ENCODE results near the gene KCNJ9. TPM values are rescaled to one million over a fixed set of nuclear protein-coding genes. Genes with fewer than 3 reads are reported as not detected.

Gene KCNJ9
- total and polyA plus RNA-seq, 2 of the 13 experiments (the other 11 are each of a cell fraction or from before 2014, with no cell fraction given) = not detected

- TF ChIP-seq ZSCAN5A (CRISPR knock-in tag; IDR thresholded peaks at IDR 0.05; ENCODE audit: borderline replicate concordance) = no peak
- no peak for TF ChIP-seq ZNF646 (CRISPR knock-in tag; IDR thresholded peaks at IDR 0.05)
- TF ChIP-seq HHEX (CRISPR knock-in tag; IDR thresholded peaks at IDR 0.05) = no peak
- TF ChIP-seq CHD2 (IDR thresholded peaks at IDR 0.05; ENCODE audit: low read depth, low read length) = no peak
- TF ChIP-seq HCFC1 (IDR thresholded peaks at IDR 0.05; ENCODE audit: low read depth, low read length) = no peak
- no peak for TF ChIP-seq ATF3 (CRISPR knock-in tag; IDR thresholded peaks at IDR 0.05)
- no peak for TF ChIP-seq SKI (IDR thresholded peaks at IDR 0.05; ENCODE audit: partially characterized antibody)
- TF ChIP-seq FOXJ3 (CRISPR knock-in tag; IDR thresholded peaks at IDR 0.05; ENCODE audit: borderline replicate concordance) = no peak
- no peak for TF ChIP-seq SRF (IDR thresholded peaks at IDR 0.05; ENCODE audit: low read depth, low read length)
- 0 out of 2 replicates have a peak, but pooled peaks have one; percentile 64 for TF ChIP-seq MTERF4 (CRISPR knock-in tag; IDR thresholded peaks at IDR 0.05)
- no peak for TF ChIP-seq SP1 (IDR thresholded peaks at IDR 0.05)
- no peak for TF ChIP-seq SP1 (CRISPR knock-in tag; IDR thresholded peaks at IDR 0.05)
- no peak for TF ChIP-seq NR2F1 (CRISPR knock-in tag; IDR thresholded peaks at IDR 0.05)
- TF ChIP-seq ZBTB3 (CRISPR knock-in tag; IDR thresholded peaks at IDR 0.05; ENCODE audit: borderline replicate concordance, low read depth) = no peak
- TF ChIP-seq ZBTB38 (CRISPR knock-in tag; IDR thresholded peaks at IDR 0.05) = no peak
- TF ChIP-seq ARNT2 (CRISPR knock-in tag; IDR thresholded peaks at IDR 0.05; ENCODE audit: low read depth) = no peak
- no peak for TF ChIP-seq IRF1 (CRISPR knock-in tag; IDR thresholded peaks at IDR 0.05; ENCODE audit: low read depth)
- no peak for TF ChIP-seq ZNF773 (CRISPR knock-in tag; IDR thresholded peaks at IDR 0.05; ENCODE audit: borderline replicate concordance)
- no peak for TF ChIP-seq ZNF83 (CRISPR knock-in tag; IDR thresholded peaks at IDR 0.05; ENCODE audit: borderline replicate concordance)
- TF ChIP-seq CREM (IDR thresholded peaks at IDR 0.05) = 0 out of 2 replicates have a peak, but pooled peaks have one; percentile 50
- TF ChIP-seq CREM (CRISPR knock-in tag; IDR thresholded peaks at IDR 0.05) = no peak
Measured at GRCh38 chr1:160098852-160099561, 17.7 kb downstream of the KCNJ9 start (continued).
